Smooth muscle cell of the pulmonary artery (primary cell): ENCODE data around the gene SBF2. TPM values are rescaled to one million over a fixed set of nuclear protein-coding genes. Genes with fewer than 3 reads are reported as not detected.

Experiments used
- total RNA-seq: library from RNA; depleted of rRNA; stranded (reverse); fragments of >200 nt; gene quantifications from 2 replicates; pipeline ENCODE4 v1.2.3, GENCODE V29; 2014

SBF2 gene
- total RNA-seq, result 63.4 and 74.3 TPM in 2 replicates

GRCh38 chr11:10293423-10294289, at the start of gene SBF2:
Gene SBF2, minus strand, starts transcription at chr11:10294219. Its CDS starts 150 bp downstream, at chr11:10294069.

GRCh38 chr11:10304495-10305261, 10.7 kb upstream of the SBF2 start, which contains the start of gene ADM:
Gene ADM, plus strand, starts transcription at chr11:10305073. Its CDS starts 628 bp downstream, at chr11:10305701.

Other genes with a start within 250 kb of the SBF2 start
- 136 and 440 TPM in 2 replicates for gene ADM, start 10.9 kb upstream of the SBF2 start, total RNA-seq
- gene AMPD3, start 161.0 kb upstream of the SBF2 start, total RNA-seq, result 3.1 and 5.8 TPM in 2 replicates
- gene RNF141, start 247.0 kb upstream of the SBF2 start, total RNA-seq, result 37.0 and 60.7 TPM in 2 replicates